Activated T-cell treated with anti-CD3 and anti-CD28 coated beads, Interleukin-2, amount 50 U/mL, for 48 hours (primary cell): ENCODE measurements around the gene SPACDR.

Source experiments
- DNase-seq, 2 experiments: peaks; one replicate each; pipeline ENCODE4 v3.0.0-alpha.2; 2020

Gene SPACDR

DNA sequence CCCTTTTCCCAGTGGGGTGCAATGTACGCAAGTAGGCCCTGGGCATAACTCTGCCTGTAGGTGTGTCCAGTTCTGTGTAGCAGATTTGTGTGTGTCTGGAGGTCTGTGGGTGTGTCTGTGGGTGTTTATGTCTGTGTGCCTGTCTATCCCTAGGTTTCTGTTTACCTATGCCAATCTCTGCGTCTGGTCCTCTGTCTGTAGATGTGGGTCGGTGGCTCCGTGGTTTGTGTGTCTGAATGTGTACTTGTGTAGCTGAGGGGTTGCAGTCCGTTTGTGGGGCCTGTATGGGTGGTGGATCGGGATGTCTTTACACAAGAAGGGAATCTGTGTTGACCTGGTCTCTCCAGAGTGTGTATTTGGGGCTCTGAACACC lies 20.6 kb upstream of the SPACDR start:
- no peak for DNase-seq

DNA sequence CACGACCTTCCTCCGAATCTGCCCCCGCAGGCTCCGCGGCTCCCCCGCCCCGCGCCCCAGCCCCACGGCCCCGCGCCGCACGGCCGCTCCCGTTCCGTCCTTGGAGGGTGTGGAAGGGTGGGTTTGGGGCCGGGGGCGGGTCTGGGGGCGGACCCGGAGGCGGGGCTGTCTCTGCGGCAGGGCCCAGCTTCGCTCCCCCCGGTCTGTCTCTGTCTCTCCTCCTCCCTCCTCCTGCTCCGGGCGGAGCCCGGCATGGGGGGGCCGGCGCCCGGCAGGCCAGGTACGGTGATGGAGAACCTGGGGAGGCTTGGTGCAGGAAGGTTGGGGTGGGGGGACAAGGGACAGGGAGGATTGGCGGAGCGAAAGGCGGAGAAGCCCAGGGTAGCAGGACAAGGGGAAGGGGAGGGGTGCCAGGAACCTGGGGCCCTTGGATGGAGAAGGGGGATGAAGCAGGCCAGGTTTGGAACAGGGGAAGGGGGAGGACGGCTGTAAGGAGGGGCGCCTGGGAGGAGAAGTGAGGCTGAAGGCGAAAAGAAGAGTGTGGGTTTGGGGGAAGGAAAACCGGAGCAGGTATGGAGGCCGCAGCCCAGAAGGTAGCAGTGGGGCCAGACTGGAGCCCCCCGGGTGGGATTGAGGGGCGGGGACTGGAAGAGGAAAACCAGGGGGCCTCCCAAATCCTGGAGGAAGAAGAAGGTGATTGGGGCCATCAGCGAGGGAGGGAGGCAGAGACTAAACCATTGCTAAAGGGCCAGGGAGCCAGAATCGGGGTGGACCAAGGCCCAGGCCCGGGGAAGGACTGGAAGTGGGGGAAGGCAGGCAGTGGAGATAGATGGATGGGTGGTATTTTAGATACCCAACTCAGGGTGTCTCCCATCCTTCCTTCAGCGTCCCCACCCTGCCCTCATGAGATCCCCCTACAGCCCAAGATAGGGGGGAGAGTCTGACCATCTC lies 19.9 kb upstream of the SPACDR start, which contains the start of gene NYAP1:
Gene NYAP1 (plus strand): TSS at position 206 of the 951 bp plus-strand sequence. CDS start 1,385 bp downstream, outside the sequence.
- peak in 1 of 2 experiments; percentile 58 for DNase-seq

DNA sequence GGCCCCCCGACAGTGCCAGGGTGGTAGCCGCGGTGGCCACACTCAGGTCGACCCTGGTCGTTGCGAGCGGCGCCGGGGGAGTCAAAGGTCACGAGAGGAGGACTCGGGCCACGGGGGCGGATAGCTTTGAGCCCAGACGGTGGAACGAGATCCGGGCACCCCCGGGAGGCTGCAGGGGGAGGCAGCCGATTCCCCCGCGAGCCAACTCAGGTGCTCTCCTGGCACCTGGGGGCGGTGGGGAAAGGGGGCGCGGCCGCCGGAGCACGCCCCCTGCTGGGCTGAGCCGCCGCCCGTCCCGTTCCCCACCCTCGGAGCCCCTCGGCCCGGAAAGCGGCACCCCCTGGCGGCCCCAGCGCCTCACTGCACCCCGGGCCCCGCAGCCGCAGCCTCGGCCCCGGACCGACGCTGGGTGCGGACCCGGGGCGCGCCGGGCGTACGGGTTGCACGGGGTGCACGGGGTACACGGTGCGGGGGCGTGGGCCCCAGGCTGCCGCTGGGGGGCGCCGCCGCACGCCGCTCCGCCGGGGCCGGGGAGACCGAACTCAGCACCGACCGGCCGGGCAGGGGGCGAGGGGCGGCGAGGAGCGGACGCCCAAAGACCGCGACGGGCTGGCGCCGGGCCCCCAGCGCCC lies 19.1 kb upstream of the SPACDR start:
- peak; percentile 91 to 93 for DNase-seq

DNA sequence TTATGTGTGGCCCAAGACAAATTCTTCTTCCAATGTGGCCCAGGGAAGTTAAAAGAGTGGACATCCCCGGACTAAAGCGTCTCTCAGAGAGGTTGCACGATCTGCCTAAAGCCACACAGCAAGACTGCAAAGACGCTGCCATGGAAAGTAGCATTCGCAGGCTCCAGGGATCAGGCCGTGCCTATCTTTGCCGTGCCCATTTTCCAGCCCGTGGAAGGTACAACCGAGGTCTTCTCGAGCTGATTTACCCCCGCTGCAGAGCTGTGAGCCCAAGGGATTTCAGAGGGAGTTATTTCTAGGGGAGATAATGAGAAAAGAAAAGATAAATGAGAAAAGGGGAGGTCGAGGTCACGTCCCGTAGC lies 18.6 kb upstream of the SPACDR start:
- DNase-seq, result no peak

DNA sequence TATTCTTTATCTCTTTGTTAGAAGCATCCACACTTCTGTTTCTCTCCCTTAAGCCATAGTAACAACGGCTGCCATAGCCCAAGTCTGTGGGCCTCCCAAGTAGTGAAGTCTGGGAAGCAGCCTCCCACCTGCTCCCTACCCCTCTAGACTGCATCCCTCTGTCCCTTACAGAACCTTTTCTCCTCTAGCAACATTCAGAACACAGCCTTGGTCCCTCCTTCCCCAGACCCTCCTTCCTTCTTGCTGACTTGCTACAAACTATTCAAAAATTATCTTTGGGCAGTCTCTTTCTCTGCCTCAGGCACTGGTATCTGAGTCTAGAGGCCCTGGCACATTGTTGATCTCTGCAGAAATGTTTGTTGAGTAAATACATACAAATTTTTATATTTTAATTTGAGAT lies 17.4 kb upstream of the SPACDR start:
- no peak for DNase-seq

DNA sequence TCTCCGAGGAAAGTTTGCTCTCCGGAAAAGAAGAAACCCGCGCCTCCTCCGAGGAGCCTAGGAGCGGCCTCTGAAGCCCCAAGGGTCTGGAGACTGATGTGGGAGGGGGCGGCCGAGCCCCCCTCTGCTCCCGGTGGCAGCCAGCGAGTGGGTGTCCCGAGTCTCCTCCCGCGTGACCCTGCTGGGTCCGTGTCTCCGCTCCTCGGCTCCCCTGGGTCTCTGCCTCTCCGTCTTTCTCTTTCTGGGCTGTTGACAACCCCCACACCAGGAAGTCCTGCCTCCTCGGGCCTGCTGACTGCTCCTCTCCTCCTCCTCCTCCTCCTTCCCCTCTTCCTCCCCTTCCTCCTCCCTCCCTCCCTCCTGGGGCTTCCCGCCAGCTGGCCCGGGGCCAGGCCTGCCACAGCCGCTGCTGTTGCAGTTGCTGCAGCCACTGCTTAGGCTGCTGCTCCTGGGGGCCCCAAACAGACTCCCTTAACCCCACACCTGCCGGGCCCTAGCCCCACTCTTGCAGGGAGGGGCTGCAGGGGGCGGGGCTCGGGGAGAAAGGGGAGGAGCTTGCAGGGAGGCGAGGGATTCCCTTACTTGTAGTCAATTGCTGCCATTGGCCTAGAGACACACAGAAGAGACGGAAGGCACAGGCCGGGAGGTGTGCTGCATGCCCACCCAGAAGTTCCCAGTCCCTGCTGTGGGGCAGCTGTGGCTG lies 15.0 kb upstream of the SPACDR start, which contains the start of gene TSC22D4:
Gene TSC22D4 (minus strand): TSS at position 257 of the 703 bp plus-strand sequence. CDS start 1,176 bp downstream, outside the sequence.
- peak; percentile 96 to 97 for DNase-seq

DNA sequence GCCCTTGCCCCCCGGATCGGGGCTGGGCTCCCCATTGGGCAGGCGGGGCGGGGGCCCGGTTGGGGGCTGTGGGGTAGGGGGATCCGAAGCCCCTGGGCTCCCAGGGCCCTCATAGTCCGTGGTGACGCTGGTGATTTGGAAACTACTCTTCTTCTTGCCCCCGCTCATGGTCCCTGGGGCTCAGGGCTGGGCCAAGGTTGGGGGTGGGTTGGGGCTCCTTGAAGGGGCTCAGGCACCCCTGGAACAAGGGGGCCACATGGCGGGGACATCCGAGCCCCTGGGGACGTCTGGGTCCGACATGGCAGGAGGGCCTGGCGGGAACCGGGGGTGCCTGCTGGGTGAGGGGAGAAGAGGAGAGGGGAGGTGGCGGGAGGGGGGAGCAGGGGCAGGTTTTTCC lies 13.8 kb upstream of the SPACDR start:
- no peak for DNase-seq

DNA sequence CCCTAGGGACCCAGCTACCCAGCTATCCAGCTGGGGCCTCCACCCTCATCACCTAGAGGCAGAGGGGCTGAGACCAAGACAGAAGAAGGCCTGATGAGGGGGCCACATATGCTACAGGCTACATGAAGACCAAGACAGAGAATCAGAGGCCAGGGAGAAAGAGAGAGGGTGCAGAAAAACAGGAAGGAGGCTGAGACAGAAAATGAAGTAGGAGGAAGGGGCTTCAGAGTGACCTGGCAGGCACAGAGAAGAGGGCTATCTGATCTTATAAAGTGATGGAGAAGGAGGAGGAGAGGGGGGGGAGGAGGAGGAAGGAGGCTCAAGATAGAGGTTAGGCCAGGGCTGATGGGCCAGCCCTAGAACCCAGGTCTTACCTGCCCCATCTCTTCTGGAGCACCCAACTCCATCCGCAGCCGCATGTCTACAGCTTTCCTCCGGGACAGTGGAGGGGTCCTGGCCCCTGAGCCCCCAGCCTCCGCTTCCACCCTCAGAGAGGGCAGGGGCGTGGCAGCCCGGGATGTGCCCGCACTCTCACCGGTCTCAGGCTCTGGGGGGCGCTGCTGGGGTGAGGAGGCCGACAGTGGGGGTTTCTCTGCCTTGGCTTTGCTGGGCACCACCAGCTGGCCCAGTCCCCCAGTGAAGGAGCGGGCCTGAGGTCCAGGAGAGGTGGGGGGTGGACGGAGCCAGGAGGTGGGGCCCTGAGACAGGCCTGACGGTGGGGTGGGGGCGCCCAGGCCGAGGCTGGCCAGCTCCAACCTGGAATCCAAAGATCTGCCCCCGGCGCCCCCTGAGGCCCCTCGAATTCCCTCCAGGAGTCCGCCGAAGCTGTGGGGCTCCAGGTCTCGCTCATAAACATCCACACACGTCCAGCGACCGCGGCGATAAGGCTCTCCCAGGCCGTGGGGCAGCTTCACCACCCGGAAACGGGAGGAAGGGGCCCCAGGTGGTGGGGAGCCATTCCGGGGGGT lies 13.1 kb upstream of the SPACDR start:
- peak; percentile 75 to 77 for DNase-seq

DNA sequence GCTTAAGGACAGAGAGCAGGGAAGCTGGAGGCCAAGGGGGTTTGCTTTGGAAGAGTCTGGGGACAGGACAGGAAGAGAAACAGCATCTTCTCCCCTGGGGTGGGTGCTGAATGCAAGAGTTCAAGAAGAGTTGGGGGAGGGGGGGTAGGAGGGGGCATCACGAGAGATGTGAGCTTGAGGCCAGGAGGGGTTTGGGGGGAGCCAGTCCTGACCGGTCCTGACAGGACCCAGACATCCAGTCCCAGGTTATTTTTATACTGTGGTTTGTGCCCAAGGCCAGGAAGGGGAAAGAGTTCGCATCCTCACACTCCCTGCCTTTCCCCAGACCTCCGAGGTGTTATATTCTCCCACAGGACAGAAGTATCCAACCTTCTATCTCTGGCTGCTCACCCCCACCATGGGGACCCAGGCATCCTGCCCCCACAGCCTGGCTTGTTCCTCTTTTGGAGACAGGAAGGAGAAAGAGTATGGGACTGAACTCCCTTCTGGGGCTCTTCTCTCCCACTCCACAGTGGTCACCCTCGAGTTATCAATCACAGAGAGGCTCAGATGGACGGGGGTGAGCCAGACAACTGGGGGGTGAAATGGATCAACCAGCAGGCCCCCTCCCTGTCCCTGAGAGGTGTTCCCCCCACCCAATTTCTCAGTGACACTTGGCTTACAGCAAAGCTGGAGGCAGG lies 12.2 kb upstream of the SPACDR start:
- DNase-seq, result no peak

DNA sequence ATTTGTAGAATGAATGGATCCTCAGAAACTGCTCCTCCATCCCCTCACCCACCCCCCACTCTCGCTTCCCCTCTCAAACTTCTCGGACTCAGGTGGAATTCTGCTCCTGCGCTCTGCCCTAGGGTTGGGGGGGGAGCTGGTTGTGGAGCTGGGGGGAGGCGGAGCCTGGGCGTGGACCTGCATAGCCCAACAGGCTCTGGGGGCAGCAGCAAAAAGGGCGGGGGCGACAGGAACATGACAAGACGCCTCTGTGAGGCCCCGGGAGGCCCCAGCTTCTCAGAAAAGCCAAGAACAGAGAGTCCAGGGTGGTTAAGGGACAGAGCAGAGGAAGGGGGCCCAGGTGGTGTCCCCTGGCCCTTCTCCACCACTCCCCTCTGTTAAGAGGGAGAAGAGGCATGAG lies 11.5 kb upstream of the SPACDR start:
- DNase-seq, result peak; percentile 44 to 47

DNA sequence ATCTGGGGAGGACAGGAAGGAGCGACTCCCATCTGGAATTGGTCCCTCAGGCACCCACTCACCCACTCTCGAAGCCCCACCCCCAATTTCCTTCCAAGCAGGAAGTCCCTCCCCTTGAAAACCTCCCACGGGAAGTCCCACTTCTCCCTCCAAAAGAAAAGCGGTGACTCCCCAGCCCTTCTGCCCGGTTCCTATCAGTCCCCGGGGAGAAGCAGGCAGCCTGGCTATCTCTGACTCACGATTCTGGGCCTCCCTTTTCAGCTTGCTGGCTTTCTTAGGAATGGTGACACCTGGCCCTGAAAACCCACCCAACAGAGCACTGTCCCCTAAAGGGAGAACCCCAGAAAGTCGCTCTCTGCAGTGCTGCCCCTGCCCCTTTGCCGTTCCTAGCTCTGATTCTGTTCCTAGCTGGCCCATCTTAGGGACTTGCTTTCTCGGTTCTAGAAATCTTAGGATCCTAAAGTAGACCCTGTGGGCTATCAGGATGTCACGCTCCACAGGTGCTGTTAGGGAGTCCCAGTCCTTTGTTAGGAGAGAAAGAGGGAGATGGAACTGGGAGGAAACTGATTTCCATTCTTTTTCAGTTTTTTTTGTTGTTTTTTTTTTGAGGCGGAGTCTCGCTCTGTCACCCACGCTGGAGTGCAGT lies 8.9 kb upstream of the SPACDR start:
- DNase-seq, result no peak

DNA sequence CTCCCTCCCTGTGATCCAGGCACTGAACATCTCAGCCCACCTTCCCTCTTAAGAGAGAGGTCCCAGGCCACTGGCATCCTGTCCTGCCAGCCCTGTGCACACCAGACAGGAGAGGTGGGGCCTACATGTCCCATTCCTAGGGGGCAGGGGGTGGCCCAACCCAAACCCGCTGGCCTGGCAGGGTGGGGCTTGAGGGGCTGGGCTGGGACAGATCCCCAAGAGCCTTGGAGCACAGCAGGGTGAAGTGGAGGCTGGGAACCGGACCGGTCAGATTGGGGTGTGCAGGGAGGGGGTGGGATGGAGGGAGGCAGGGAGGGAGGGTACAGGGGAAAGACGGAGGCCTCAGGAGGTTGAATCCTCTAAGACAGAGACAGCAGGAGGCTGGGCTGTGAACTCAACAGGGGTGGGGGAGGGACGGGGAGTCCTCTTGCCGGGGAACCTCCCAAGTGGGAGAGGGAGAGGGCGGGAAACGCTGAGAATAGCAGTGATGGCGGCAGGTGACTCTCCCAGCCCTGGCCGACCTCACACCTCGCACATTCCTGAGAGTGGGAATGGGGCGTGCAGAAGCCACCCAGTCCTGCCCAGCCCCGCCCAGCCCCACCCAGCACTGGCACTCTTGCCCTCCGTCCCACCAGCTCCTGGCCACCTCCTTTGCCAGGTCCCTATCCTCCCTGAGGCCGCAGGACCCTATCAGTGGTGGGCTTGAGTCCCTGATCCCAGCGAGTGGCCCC lies 8.2 kb upstream of the SPACDR start:
- DNase-seq, result no peak

DNA sequence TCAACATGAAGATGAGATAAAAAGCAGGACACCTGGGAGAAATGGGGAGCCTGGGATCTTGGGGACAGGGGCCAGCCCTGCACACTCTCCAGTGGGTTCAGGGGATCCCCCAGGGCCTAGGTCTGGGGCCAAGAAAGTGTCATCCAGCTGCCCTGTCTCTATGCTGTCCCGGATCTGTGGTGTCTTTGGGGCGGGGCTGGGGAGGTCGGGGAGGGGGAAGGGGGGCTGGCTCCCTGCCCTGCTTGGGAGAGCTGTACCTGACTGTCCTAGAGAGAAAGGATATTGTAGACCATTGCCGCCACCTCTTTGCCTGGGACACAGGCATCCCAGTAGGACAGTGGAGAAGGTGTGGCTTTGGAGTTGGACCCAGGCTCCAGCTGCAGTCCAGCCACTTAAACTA lies 7.0 kb upstream of the SPACDR start:
- DNase-seq, result no peak

DNA sequence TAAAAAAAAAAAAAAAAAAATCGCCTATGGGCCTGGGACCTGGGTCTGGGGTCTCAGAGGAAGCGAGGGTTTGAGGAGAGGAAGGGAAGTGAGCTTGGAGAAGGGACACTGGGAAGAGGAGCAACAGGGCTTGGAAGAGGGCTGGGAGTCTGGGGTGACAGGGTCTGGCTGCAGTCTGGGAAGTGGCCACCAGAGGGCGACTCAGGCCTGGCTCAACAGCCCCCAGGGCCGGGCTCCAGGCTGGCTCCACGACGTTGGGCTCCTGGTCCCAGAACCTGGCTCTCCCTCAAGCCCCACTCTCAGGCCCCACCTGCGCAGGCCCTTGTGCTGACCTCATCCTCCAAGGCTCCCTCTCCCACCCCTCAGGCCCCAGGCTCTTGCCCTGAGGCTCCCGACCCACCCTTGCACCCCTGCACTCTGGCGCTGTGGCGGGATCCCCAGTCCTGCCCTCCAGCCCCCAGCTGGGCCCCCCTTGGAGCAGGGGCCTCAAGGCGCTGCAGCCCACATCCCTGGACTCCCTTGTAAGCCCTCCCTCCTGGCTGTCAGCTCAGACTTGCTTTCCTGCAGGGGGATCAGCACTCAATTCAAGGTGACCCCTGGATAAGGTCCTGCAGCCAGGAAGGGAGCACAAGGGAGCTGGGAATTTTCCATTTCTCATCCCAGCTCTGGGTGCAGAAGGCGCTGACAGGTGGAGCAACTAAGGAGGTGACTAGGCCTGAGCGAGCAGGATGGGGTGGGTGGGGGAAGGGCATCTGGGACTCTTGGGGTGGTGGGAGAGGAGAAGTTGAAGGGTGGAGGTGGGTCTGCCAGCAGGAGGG lies 5.4 kb upstream of the SPACDR start:
- DNase-seq, result peak; percentile 84 to 90

DNA sequence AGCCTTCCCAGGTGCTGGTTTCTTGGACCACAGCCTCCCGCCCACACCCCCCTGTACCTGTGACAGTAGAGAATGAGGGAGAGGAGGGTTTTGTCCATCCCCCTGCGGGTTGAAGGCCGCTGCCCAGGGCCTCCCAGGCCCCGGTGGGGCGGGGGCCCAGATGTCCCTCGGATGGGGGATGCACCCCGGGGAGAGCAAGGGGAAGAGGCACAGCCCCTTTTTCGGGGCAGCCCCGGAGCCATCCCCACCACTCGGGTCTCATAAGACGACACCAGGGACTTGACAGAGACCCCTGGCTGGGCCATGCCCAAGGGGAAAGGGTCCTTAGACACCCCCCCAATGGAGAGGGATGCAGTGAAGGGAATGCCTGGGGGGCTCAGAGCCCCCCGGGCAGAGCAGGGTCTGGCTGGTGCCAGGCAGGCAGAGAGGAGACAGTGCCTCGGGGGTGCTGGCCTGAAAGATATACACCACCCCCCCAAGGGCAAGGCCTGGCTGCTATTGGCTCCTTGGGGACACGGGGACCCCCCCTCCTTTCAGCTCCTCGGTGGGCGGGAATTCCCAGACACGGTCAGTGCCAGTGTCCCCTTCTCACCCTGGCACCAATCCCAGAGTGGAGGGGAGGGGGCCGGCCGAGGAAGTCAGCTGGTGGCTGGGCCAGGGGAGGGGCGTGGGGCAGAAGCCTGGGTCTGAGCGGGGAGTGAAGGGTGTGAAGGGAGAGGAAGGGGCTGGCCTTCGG lies 3.7 kb upstream of the SPACDR start:
- no peak for DNase-seq

DNA sequence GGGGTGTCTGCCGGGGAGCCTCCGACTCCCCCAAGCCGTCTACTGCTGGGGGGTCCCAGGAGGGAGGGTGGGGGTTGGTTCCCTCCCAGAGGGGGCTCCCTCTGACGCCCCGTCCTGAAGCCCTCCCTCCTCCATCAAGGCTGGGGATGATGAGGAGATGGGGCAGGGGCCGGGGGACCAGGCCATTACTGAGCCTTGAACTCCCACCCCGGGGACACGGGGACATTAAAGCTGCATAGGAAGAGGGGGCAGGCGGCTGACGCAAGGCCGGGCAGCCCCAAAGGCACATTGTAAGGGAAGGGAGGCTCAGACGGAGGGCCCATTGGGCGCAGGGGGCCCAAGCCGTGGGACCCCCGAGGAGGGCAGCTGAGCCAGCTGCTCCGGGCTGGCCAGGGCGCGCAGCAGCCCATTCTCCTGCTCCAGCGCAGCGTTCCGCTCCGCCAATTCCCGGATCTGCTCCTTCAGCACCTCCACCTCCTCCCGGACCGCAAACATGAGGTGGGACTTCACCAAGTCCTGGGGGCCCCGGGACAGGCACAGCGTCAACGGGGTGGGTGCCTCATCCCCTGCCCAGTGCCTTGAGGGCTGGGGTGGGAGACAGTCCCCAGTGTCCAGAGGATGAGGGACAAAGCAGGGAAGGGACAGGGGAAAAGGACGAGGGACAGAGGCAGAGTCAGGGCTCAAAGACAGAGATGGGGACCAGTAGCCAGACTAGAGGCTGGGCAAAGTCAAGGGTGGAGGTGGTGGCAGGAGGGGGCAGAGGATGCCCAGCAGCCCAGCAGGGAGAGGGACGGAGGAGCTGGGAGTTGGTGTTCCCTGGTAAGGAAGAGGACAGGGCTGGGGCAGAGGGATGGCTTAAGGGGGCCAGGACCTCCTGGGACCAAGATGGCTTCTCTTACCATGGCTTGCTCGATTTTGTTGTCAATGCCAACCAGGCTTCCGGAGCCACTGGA lies 2.9 kb upstream of the SPACDR start:
- DNase-seq, result no peak

DNA sequence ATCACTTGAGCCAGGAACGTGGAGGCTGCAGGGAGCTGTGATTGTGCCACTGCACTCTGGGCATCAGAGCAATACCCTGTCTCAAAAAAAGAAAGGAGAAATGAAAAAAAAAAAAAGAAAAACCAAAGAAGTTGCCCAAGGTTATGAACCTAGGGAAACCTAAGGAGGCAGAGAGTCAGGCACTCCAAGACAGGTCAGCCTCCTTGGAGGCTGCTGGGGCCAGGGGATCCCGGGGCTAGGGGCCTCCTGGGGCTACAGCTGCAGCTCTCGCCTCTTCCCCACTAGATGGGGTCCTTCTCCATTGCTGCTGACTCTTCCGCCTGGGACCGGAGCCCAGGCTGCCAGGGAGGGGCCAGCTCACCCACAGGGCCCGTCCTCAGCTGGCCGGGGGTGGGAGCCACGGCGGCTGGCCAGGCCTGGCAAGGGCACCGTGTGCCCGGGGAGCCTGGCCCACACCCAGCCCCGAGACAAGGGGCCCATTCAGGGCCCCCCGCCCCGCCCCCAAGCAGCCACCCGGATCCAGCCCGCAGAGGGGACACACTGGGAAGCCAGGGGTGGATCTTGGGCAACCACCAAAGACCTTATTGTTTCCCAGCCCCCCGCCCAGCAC lies 1.7 kb upstream of the SPACDR start:
- DNase-seq, result no peak
